Measurements from ENCODE around the gene PSMD11. TPM values are rescaled to one million over a fixed set of nuclear protein-coding genes. Genes with fewer than 3 reads are reported as not detected.
"Not testable (repeated sequence)": the region's sequence is repeated elsewhere in the genome, so short reads cannot be mapped to it uniquely, and the experiment has no call there.

PSMD11 gene
- 58.1 TPM for polyA plus RNA-seq (ENCODE audit: insufficient read length)

GRCh38 chr17:32444301-32445073 lies at the start of gene PSMD11:
Gene PSMD11 (plus strand): TSS chr17:32444510. CDS start chr17:32444524, 14 bp downstream.
- DNase-seq (ENCODE audit: low read depth), result peak; percentile 87

- no peak for DNase-seq (ENCODE audit: low read depth)
Measured at GRCh38 chr17:32396343-32396742, 48.0 kb upstream of the PSMD11 start.

GRCh38 chr17:32398946-32399345 lies 45.4 kb upstream of the PSMD11 start:
- DNase-seq (ENCODE audit: low read depth), result no peak

- DNase-seq (ENCODE audit: low read depth), result not testable (repeated sequence)
Measured at GRCh38 chr17:32410085-32410484, 34.2 kb upstream of the PSMD11 start.

- no peak for DNase-seq (ENCODE audit: low read depth)
Measured at GRCh38 chr17:32426894-32427293, 17.4 kb upstream of the PSMD11 start.

- no peak for DNase-seq (ENCODE audit: low read depth)
Measured at GRCh38 chr17:32429598-32429997, 14.7 kb upstream of the PSMD11 start.

- DNase-seq (ENCODE audit: low read depth), result no peak
Measured at GRCh38 chr17:32440722-32441121, 3.6 kb upstream of the PSMD11 start.

GRCh38 chr17:32441886-32442285 lies 2.4 kb upstream of the PSMD11 start:
- no peak for DNase-seq (ENCODE audit: low read depth)

GRCh38 chr17:32443827-32444300 lies 446 bp upstream of the PSMD11 start:
- no peak for DNase-seq (ENCODE audit: low read depth)

GRCh38 chr17:32445074-32445415 lies 735 bp downstream of the PSMD11 start:
- no peak for DNase-seq (ENCODE audit: low read depth)

- no peak for DNase-seq (ENCODE audit: low read depth)
Measured at GRCh38 chr17:32445497-32445896, 1.2 kb downstream of the PSMD11 start.

- DNase-seq (ENCODE audit: low read depth), result no peak
Measured at GRCh38 chr17:32445971-32446370, 1.7 kb downstream of the PSMD11 start.

GRCh38 chr17:32446949-32447348 lies 2.6 kb downstream of the PSMD11 start:
- DNase-seq (ENCODE audit: low read depth), result no peak

- no peak for DNase-seq (ENCODE audit: low read depth)
Measured at GRCh38 chr17:32449963-32450362, 5.7 kb downstream of the PSMD11 start.

- DNase-seq (ENCODE audit: low read depth), result not testable (repeated sequence)
Measured at GRCh38 chr17:32450379-32450778, 6.1 kb downstream of the PSMD11 start.

GRCh38 chr17:32451879-32452278 lies 7.6 kb downstream of the PSMD11 start:
- no peak for DNase-seq (ENCODE audit: low read depth)

- no peak for DNase-seq (ENCODE audit: low read depth)
Measured at GRCh38 chr17:32452281-32452680, 8.0 kb downstream of the PSMD11 start.

GRCh38 chr17:32453370-32453769 lies 9.1 kb downstream of the PSMD11 start:
- DNase-seq (ENCODE audit: low read depth), result no peak

- no peak for DNase-seq (ENCODE audit: low read depth)
Measured at GRCh38 chr17:32458371-32458770, 14.1 kb downstream of the PSMD11 start.

- DNase-seq (ENCODE audit: low read depth), result no peak
Measured at GRCh38 chr17:32460054-32460453, 15.7 kb downstream of the PSMD11 start.

GRCh38 chr17:32461498-32461852 lies 17.2 kb downstream of the PSMD11 start:
- no peak for DNase-seq (ENCODE audit: low read depth)

- no peak for DNase-seq (ENCODE audit: low read depth)
Measured at GRCh38 chr17:32461853-32462617, 17.7 kb downstream of the PSMD11 start.

- DNase-seq (ENCODE audit: low read depth), result no peak
Measured at GRCh38 chr17:32463304-32463703, 19.0 kb downstream of the PSMD11 start.
